ENCODE data around the gene ATXN1L.
"Not testable (repeated sequence)": the region's sequence is repeated elsewhere in the genome, so short reads cannot be mapped to it uniquely, and the experiment has no call there.

The ATXN1L gene

DNA sequence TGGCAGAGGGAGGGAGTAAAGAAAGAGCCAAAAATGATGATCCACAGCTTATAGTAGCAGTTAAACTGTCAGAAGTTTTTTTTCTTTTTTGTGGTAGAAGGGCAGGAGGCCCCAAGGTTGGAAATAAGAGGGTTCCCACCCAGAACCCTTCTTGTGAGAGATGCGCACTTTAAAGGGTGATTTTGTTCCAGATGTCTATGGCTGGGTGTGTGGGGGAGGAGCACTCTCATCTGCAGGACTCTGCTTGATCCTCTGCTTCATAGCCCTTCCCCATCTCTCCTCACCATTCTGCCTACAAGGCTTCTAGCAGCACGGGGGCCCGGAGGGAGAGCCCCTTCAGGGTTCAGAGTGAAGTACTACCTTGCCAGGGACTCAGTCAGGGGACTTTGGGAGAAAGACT lies 6.4 kb downstream of the ATXN1L start:
- DNase-seq (ENCODE audit: low read depth): no peak

DNA sequence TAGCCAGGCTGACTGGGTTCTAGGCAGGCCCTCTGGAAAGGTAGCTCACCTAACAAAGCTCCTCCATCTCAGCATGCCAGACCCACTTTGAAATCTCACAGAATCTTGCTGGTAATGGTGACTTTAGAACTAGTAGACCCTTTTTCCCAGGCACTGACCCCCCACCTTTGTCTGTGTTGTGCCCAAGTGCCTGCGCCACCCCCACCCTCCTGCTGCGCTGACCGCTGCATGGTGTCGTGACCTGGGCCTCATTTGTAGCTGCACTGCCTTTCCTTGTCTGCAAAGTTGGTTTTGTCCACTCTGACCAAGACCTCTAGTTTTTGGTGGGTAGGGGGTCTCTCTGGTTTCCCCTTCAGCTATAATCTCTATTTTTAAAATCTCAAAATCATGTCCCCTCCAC lies 6.8 kb downstream of the ATXN1L start:
- no peak for DNase-seq (ENCODE audit: low read depth)

DNA sequence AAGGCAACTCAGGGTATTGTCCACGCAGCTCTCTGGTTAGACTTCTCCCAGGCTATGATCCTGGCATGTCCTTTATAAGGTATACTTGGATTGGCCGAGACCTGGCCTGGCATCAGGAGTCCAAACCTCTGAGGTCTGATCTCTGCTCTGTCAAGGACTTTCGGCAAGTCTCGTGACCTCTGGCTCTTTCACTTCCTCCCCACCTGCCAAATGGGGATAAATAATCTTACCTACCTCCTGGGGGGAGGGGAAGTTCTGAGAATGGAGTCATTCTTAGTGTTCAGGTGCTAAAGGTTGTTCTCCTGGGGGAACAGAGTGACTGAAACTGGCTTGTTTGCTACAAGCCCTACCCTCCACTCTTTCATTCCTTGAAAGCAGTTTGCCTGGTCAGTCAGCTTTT lies 7.6 kb downstream of the ATXN1L start:
- DNase-seq (ENCODE audit: low read depth): no peak

DNA sequence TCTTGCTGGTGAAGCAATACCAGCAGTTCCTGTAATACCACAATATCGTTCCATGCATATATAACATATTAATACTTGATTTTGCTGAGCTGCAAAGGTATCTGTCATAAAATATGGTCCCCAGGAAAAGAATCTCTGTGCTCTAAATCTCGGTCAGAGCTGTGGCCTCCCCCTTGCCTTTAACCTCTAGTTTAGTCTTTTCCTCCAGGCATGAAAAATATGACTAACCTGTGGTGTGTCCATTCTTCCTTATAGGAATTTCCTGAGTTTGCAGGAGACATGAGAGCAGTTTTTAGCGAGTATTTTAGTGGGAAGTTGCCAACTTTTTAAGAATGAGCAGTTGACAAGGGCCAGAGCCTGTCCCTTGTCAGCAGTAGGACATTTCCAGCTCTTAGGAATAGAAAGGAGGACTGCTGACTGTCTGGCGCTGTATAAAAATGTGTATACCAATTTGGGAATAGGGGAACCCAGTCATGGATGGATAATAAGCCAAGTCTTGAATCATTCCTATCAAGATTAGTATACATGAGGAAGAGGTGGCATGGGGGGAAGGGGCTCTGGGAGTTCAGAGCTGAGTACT lies 8.7 kb downstream of the ATXN1L start:
- no peak for DNase-seq (ENCODE audit: low read depth)

DNA sequence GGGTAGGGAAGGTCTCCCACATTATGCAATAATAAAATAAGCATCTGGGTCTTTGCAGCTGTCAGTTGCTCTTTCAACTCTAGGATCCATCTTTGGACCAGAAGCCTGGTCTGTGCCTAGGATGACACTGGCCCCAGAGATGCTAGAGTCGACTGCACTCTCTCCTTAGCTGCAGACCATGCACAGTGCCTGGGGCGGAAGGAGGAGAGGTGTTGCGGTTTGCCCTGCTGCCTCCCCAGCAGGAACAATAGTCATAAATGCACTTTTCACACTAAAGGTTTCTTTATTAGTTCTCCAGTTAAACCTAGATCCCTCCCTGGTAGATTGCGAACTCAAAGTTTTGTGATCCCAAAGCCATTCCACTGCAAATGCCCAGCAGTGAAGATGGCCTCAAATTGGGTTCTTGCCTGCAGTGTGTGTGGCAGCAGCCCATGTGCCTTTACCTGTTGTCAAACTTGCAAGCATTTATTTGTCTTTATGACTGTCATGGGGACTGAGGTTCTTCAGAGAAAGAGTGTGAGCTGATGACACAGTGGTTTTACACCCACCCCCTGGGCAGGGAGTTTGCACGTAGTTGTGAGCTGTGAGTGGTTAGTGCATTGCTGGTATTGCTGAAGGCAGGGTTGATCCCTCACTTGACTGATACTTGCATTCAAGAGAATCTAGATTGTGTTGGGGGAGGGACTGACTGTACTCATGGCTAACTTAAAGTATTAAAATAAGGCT lies 10.3 kb downstream of the ATXN1L start:
- DNase-seq (ENCODE audit: low read depth): no peak

DNA sequence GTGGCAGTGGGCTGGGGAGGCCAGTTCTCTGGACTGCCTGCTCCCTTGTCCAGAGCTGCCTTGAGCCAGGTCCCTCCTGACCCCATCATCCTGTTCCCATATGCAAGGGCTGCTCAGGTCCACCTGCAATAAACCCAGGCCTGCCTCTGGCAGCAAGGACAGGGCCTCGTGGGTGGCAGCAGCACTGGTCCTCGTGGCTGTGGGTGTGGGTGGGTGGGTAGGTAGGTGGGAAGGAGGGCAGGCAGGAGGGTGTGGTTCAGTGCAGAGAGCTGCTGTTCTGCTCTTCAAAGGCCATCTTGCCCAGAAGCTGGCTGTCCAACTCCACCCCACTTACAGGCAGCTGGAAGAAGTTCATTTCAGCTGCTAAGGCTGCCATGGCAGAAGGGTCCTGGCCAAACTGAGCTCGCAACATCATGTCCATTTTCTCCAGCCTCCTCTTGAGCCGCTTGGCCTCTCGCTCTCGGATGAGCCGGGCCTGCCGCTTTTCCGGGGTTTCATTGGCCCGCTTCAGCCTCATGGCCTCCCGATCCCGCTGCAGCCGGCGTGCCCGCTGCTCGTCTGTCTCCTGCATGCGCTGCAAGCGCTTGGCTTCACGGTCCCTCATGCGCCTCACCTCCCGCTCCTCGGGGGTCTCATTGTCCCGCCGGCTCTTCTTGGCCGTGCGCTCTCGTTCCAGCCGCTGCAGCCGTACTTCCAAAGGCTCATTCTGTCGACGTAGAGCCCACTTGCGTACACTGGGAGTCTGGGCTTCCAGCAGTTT lies 14.2 kb downstream of the ATXN1L start:
- DNase-seq (ENCODE audit: low read depth): no peak

DNA sequence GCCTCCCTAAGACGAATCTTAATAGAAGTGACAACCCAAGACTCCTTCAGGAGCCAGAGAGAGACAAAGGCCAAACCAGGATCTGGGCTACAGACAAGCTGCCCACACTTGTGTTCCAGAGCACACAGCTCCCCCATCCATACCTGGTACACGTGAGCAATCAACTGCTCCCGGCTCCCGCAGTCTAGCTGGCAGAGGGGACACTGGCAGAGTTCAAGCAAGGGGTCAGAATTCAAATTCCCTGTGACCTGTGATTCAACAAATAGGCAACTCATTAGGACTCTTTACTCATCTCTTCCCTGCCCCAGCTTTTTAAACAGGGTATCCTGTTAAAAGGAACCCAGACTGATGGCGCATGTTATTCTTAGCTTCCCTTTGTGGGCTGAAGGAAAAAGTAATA lies 18.2 kb downstream of the ATXN1L start:
- no peak for DNase-seq (ENCODE audit: low read depth)

DNA sequence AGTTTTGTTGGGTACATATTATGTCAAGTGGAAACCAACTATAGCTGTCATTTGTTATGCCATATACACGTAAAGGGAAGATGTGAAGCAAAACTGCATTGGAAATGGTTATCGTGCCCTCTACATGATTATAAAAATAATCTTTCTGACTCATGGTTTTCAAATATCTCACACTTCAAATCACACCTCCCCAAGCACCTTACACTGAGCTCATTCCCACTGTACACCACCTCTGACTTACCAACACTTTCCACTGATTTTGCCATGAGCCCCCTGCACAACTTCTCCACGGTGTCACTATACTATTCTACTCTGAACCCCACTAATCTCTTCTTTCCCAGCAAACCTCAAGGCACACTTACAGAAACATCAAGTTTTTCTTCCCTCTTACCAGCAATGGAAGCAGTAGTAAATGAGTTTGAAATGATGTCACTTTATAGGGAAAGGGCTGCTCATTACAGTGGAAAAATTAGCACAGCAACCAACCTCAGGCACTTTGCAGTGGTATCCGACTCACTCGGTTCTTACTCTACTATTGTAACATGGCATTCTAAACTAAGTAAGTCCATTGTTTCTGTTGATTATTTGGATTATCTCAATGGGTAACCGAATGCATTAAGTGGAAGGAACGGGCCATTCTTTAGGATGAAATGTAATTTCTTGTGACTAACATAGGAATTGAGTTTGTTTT lies 19.5 kb downstream of the ATXN1L start:
- no peak for DNase-seq (ENCODE audit: low read depth)

DNA sequence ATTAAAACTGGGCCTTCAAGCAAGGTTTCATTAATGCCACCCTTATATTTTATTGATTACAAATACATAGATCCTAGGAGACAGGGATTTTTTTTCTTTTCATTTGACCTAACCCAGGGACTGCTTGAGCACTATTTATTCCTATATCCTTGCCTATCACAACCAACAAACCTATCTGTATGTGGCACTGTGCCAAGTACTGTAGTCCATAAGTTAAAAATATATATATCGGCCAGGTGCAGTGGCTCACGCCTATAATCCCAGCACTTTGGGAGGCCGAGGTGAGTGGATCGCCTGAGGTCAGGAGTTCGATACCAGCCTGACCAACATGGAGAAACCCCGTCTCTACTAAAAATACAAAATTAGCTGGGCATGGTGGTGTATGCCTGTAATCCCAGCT lies 21.4 kb downstream of the ATXN1L start:
- DNase-seq (ENCODE audit: low read depth): not testable (repeated sequence)

DNA sequence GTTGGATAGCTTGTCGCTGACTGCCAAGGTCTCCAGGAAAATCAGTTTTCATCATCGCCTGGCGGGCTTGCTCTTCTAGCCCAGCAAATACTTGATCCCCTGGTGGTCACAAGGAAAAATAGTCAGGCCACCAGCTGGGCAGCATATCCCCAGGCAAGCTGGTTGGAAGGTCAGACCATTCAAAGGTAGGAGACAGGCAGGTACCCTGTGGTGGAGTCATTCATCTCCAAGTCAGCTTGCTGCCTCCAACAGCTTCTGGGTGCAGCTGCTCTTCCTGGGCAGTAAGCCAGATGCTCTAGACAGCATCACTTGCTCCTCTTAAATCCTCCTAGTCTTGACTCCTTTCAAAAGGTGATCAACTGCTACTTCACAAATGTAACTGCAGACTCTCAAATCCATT lies 22.2 kb downstream of the ATXN1L start:
- no peak for DNase-seq (ENCODE audit: low read depth)

DNA sequence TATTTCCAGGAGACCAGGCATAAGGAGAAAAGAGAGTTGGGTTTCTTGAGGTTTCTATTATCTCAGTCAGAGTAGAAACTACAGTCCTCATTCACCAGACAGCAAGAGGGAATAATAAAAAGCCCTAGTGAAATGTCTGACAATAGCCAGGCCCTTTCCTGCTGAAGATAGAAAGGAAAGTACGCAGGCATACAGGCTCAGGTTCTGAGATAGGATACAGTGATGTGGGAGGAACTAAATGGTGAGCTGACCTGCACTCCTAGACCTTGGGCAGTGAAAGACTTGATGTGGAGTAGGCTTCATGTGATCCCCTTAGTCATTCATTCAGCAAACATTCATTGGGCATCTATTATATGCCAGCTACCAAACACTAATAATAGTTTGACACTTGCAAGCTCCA lies 23.3 kb downstream of the ATXN1L start:
- DNase-seq (ENCODE audit: low read depth): no peak

DNA sequence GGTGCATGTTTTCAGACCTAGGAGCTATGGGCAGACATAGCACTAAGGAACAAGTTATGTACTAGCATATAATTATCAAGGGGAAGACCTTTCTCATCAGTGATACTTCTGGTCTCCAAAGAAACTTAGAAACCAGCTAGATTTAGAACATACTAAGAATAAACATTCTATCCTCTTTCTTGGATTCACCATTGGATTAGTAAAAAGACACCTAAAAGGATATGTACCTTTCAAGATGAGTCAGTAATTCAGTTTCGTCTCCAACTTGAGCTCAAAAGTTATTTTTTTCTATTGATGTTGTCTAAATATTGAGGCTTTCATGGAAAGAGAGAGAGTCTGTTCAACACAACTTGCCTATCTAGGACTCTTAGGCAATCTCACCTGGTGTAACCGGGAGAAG lies 25.0 kb downstream of the ATXN1L start:
- no peak for DNase-seq (ENCODE audit: low read depth)

DNA sequence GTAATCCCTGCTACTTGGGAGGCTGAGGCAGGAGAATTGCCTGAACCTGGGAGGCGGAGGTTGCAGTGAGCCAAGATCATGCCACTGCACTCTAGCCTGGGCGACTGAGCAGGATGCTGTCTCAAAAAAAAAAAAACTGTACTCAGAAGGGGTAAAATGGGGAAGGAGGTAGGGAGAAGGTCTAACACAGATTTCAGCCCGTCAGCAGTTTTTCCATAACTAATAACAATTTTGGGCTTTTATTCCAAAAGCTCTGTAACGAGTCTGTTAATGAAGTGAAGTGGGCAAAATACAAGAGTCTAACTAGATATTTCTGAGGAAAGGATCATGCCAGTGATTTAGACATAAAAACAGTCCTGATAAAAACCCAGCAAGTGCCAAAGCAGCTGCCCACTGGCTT lies 27.4 kb downstream of the ATXN1L start:
- DNase-seq (ENCODE audit: low read depth): no peak

DNA sequence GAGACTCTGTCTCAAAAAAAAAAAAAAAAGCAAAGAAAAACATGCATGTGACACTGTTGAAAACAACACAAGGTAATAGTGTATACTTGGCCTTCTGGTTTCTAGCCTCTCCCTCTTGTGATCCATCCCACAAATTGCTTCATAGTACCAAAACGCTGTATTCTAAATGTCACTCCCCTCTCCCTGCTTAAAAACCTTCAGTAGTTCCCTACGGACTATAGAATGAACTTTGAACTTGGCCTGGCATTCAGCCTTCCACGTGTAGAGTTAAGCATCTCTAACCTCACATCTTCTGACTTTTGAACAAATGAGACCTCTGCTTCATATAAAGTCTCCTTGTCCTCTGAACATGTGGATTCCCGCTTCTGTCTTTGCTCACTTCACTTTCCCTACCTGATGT lies 33.1 kb downstream of the ATXN1L start:
- no peak for DNase-seq (ENCODE audit: low read depth)

DNA sequence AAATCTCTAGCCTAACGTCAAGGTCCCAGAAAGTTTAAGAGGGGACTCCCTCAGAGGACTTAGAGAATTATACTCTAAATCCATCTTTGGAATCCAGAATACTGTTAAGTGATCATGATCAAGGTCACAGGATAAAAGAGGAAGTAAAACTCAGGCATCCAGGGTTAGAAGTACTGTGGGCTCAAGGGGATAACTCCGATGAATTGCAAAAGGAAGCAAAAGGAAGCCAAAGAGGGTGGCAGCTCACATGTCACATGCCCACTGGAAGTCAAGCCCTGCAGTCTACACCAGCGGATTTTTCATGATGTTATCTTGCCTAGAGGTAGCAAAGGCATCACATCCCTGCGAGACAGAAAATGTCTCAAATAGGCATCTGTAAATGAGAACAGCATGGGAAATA lies 34.4 kb downstream of the ATXN1L start:
- DNase-seq (ENCODE audit: low read depth): no peak

DNA sequence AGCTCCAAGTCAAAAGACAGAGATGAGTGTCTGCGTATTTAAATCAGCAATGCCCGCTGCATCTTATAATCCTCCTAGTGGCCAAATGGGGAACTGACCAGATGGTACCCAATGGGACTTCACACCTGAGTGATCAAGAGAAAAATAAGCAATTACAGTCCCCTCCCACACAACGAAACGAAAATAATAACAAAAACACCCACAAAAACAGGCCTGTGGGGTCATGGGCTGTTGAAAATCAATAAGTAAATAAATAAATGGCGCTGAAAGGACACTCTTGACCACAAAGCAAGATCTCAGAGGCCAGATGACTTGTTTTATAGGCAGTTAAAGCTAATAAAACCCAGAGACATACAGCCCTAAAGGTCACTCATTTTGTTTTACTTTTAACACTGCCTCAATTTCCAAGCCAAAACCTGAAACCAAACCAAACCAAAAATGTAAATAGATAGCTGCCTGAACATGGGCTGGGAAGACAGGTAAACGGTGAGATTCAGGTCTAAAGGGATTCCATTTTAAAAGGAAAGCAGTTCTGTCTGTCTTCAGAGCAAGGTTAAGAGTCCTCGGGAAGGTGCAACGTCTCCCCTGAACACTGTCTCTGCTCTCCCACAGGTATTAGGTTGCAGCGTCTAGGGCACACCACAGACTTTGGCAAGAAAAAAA lies 36.9 kb downstream of the ATXN1L start:
- peak; percentile 76 for DNase-seq (ENCODE audit: low read depth)

DNA sequence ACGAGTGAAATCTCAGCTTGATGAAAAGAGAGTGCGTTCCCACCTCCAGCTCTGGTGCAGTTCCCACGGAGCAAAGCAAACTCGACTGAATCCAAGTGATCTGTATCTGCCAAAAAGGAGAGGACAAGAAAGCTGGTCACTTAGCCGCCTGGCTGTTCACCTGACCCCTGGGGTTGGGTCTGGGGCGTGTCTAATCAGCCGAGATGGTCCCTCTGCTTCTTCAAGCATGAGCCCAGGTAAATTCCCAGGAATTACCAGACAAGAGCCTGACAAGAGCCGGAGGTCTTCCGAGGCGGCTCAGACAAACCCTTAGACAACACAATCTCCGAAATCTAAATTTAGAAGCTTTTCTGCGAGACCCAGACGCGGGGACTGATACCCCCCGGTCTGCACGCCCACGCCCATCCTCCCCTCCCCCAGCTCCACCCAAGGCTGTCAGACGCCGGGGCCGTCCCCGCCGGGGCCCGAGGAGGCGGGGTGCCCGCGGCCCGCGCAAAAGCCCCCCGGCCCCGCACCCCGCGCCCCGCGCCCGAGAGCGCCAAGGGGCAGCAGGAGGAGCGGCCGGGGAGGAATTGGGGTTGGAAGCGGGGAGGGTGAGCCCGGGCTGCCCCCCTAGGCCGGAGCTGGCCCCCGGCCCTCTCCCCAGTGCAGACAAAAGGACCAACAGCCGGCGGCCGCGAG lies 37.5 kb downstream of the ATXN1L start:
- no peak for DNase-seq (ENCODE audit: low read depth)

DNA sequence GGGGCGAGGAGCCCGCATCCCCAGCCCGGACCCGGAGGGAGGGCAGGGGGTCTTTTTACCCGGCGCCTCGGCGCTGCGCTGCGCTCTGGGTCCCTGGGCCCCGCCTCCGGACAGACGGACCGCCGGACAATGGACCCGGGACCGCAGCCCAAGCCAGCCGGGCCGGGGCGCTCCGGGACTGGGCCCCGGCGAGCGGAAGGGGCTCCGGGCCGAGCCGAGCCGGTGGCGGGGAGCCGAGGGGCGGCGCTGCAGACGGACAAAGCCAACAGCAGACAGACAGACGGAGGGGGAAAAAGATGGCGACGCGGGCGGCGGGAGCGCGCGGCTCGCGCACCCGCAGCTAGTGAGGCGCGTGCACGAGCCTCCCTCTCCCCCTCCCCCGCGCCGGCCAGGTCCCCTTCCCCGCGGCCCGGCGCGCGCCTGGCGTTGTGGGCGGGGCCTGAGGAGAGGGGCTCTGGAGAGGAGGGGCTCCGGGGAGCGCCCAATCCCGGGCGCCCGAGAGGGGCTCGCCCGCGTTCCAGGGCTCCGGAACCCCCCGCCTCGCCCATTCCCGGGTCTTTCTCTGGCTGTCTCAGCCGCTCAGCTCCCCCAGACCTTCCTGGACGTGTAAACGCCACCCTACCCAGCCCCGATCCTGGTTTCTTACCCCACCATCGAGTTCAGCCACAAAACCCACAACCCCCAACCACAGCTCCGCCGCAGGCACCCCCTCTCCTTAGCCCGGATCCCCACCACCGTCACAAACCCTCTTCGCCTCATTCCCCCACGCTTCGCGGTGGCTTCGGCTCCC lies 38.3 kb downstream of the ATXN1L start, which contains the start of gene ZNF821:
Gene ZNF821, minus strand, starts transcription at position 334 of the 790 bp plus-strand sequence. CDS start 4,236 bp downstream, outside the sequence.
- peak; percentile 54 for DNase-seq (ENCODE audit: low read depth)

DNA sequence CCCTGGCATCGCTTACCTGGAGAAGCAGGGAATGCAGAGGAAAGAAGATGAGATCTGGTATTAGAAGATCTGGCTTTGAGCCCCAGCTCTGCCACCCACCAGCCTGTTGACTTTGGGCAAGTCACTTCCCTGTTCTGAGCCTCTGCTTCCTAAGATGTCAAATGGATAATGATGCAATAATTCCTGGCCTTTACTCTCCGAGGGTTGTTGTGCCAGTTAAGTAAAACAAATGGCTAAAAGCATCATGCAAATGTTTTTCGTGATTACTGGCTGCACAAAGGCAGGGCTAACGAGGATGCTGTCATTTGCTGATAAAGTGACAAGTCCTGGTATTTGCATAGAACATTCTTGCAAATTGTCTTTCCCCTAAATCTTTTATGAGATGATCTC lies 39.5 kb downstream of the ATXN1L start:
- DNase-seq (ENCODE audit: low read depth): no peak

DNA sequence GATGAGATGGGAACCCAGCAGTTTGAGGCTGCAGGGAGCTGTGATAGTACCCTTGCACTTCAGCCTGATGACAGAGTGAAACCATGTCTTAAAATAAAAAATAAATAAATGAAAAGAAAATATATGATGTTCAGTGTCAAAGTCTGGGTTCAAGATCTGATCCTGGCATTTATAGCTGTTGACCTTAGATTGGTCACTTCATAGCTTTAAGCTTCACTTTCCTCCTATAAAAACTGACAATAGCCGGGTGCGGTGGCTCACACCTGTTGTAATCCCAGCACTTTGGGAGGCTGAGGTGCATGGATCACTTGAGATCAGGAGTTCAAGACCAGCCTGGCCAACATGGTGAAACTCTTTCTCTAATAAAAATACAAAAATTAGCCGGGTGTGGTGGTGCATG lies 43.4 kb downstream of the ATXN1L start:
- DNase-seq (ENCODE audit: low read depth): no peak

DNA sequence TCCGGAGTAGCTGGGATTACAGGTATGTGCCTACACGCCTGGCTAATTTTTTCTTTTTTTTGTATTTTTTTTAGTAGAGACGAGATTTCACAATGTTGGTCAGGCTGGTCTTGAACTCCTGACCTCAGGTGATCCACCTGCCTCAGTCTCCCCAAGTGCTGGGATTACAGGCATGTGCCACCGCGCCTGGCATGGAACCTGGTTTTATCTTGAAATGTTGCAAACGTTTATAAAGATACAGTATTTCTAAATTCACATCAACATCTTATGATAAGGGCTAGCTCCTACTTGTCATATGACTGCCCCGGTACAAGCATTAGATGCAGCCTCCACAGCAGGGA lies 48.1 kb downstream of the ATXN1L start:
- no peak for DNase-seq (ENCODE audit: low read depth)
